OCI-LY7 (cell line): ENCODE results near the gene OR5AL1. TPM values are rescaled to one million over a fixed set of nuclear protein-coding genes. Genes with fewer than 3 reads are reported as not detected.

Experiments used
- BruUV-seq: library from RNA; stranded (reverse); fragments of 400-500 nt; replicated peaks from 2 replicates; lab custom pipeline; 2021; lab: Mats Ljungman, UMichigan
- CTCF ChIA-PET: fragments of 300-600 bp; sonication (Branson Sonifier 250); formaldehyde crosslinking; loops from one replicate; lab custom pipeline; 2022; ENCODE audit warnings: antibody characterized with exemption; ENCODE audit not compliant: unreplicated experiment; lab: Charles Lee
- POLR2A ChIA-PET: fragments of 300-600 bp; sonication (Branson Sonifier 250); formaldehyde crosslinking; loops from one replicate; lab custom pipeline; 2022; ENCODE audit warnings: antibody characterized with exemption; lab: Charles Lee
- DNase-seq: peaks from one replicate; pipeline ENCODE4 v3.0.0-alpha.2; 2015; ENCODE audit warnings: low spot score
- H2AFZ ChIP-seq: fragments of 200-600 bp; sonication (generic), shearing (Covaris generic); 2 replicates; pipeline ENCODE4 v1.6.1; 2014; ENCODE audit warnings: mild to moderate bottlenecking, antibody characterized with exemption, low read length, moderate library complexity
- H3K27ac ChIP-seq: fragments of 200-600 bp; sonication (generic); 2 replicates; pipeline ENCODE4 v1.5.1; 2014; ENCODE audit warnings: mixed run types, low read depth, mild to moderate bottlenecking, moderate library complexity, low read length, inconsistent platforms; ENCODE audit not compliant: poor library complexity, severe bottlenecking
- H3K36me3 ChIP-seq: fragments of 200-600 bp; sonication (generic); 2 replicates; pipeline ENCODE4 v1.6.1; 2014; ENCODE audit warnings: mild to moderate bottlenecking, antibody characterized with exemption, low read length, moderate library complexity, mixed read lengths; ENCODE audit not compliant: insufficient read depth
- H3K4me1 ChIP-seq: fragments of 200-600 bp; sonication (generic); 2 replicates; pipeline ENCODE4 v1.5.1; 2014; ENCODE audit warnings: mild to moderate bottlenecking, low read length; ENCODE audit not compliant: insufficient read depth, poor library complexity, severe bottlenecking
- H3K4me2 ChIP-seq: fragments of 200-600 bp; sonication (generic); 2 replicates; pipeline ENCODE4 v1.6.1; 2014; ENCODE audit warnings: mild to moderate bottlenecking, low read length
- H3K4me3 ChIP-seq: fragments of 200-600 bp; sonication (generic); 2 replicates; pipeline ENCODE4 v1.5.1; 2014; ENCODE audit warnings: mild to moderate bottlenecking, low read depth, low read length; ENCODE audit not compliant: poor library complexity, severe bottlenecking
- H3K79me2 ChIP-seq: fragments of 200-600 bp; sonication (generic); 2 replicates; pipeline ENCODE4 v1.6.1; 2016; ENCODE audit warnings: low read depth, mild to moderate bottlenecking, low read length, moderate library complexity, mixed read lengths; ENCODE audit not compliant: insufficient read depth
- H3K9me2 ChIP-seq: fragments of 200-600 bp; sonication (generic); 2 replicates; pipeline ENCODE4 v1.6.1; 2016; ENCODE audit warnings: mild to moderate bottlenecking, low read length, mixed read lengths; ENCODE audit not compliant: insufficient read depth
- H3K9me3 ChIP-seq: fragments of 200-600 bp; sonication (generic); 2 replicates; pipeline ENCODE4 v1.6.1; 2014; ENCODE audit warnings: mild to moderate bottlenecking, mixed run types, low read length, mixed read lengths
- H4K20me1 ChIP-seq: fragments of 200-600 bp; sonication (generic); 2 replicates; pipeline ENCODE4 v1.6.1; 2014; ENCODE audit warnings: mild to moderate bottlenecking, antibody characterized with exemption, low read length, moderate library complexity, mixed read lengths; ENCODE audit not compliant: insufficient read depth
- CTCF ChIP-seq: fragments of 200-600 bp; sonication (generic); conservative IDR thresholded peaks from 2 replicates; pipeline ENCODE4 v1.5.1; 2014; ENCODE audit warnings: mild to moderate bottlenecking, antibody characterized with exemption, low read length, moderate library complexity, mixed read lengths
- EZH2phosphoT487 ChIP-seq: fragments of 200-600 bp; sonication (generic); IDR thresholded peaks from 2 replicates; pipeline ENCODE4 v1.6.1; 2018; ENCODE audit warnings: low read depth, borderline replicate concordance, mild to moderate bottlenecking, mixed run types, antibody characterized with exemption, low read length, moderate library complexity, mixed read lengths
- intact Hi-C: fragments of 100-400 bp; cut with micrococcal nuclease; formaldehyde crosslinking; loops from one replicate; pipeline ENCODE4 v1.10.0; 2022; ENCODE audit not compliant: unreplicated experiment
- total RNA-seq, 2 experiments: library from RNA; depleted of rRNA in 1 of 2; stranded (reverse); fragments of >200 nt in 1 of 2; shearing (Covaris generic) in 1 of 2; gene quantifications; 2 replicates each; pipeline ENCODE4 v1.2.3, GENCODE V29; 2014 to 2022

The OR5AL1 gene
- total RNA-seq, 2 experiments from 2014 or later, result not detected

GRCh38 chr11:56404393-56404792 is 8.1 kb upstream of the OR5AL1 start:
- DNase-seq, result no peak
- Histone ChIP-seq H3K27ac (no peak overlapping the region), H3K79me2 (no peaks in the 10 kb centered on the region), H4K20me1 (no peaks in the 10 kb centered on the region), H3K36me3 (no peaks in the 10 kb centered on the region), H3K9me2 (no peaks in the 10 kb centered on the region), H3K9me3 (no peaks in the 10 kb centered on the region), H2AFZ (no peak overlapping the region), H3K4me2 (no peak overlapping the region), H3K4me1 (no peaks in the 10 kb centered on the region), H3K4me3 (no peak overlapping the region)
- no TSS peak for BruUV-seq
- CTCF ChIA-PET, result no interaction called here
- POLR2A ChIA-PET, result no interaction called here
- TF ChIP-seq EZH2phosphoT487, result no peak
- no peak for TF ChIP-seq CTCF
- intact Hi-C loops, result no loop called here

GRCh38 chr11:56410801-56411200 is 1.7 kb upstream of the OR5AL1 start:
- BruUV-seq, result no TSS peak
- H3K36me3 ChIP-seq, result no peaks in the 10 kb centered on the region
- H3K4me3 ChIP-seq, result no peak overlapping the region
- no peak for DNase-seq
- no peaks in the 10 kb centered on the region for H3K4me1 ChIP-seq
- TF ChIP-seq EZH2phosphoT487, result no peak
- TF ChIP-seq CTCF, result no peak
- no peak overlapping the region for H2AFZ ChIP-seq
- no peak overlapping the region for H3K27ac ChIP-seq
- POLR2A ChIA-PET, result no interaction called here
- H3K9me2 ChIP-seq, result no peaks in the 10 kb centered on the region
- no peaks in the 10 kb centered on the region for H3K9me3 ChIP-seq
- no peak overlapping the region for H3K4me2 ChIP-seq
- CTCF ChIA-PET, result no interaction called here
- no peaks in the 10 kb centered on the region for H4K20me1 ChIP-seq
- intact Hi-C loops, result no loop called here
- no peaks in the 10 kb centered on the region for H3K79me2 ChIP-seq

GRCh38 chr11:56453521-56453920 is 41.0 kb downstream of the OR5AL1 start:
- Histone ChIP-seq H3K9me3 (no peaks in the 10 kb centered on the region), H3K36me3 (no peaks in the 10 kb centered on the region), H3K27ac (no peak overlapping the region), H3K4me2 (no peak overlapping the region), H3K4me3 (no peak overlapping the region), H3K9me2 (no peaks in the 10 kb centered on the region), H4K20me1 (no peaks in the 10 kb centered on the region), H3K4me1 (no peaks in the 10 kb centered on the region), H3K79me2 (no peaks in the 10 kb centered on the region), H2AFZ (no peak overlapping the region)
- DNase-seq, result no peak
- CTCF ChIA-PET, result no interaction called here
- TF ChIP-seq EZH2phosphoT487 (no peak), CTCF (no peak)
- POLR2A ChIA-PET, result no interaction called here
- intact Hi-C loops, result no loop called here
- BruUV-seq, result no TSS peak
